NT2/D1 (cell line): ENCODE results near the gene NDUFA8.

Source experiments
- YY1 ChIP-seq: IDR thresholded peaks from 2 replicates; pipeline ENCODE4 v1.6.1; 2011; ENCODE audit not compliant: insufficient read length, insufficient read depth
- ZNF274 ChIP-seq: IDR thresholded peaks from 2 replicates; pipeline ENCODE4 v1.6.1; 2011; ENCODE audit warnings: mild to moderate bottlenecking, low read depth, low read length

DNA sequence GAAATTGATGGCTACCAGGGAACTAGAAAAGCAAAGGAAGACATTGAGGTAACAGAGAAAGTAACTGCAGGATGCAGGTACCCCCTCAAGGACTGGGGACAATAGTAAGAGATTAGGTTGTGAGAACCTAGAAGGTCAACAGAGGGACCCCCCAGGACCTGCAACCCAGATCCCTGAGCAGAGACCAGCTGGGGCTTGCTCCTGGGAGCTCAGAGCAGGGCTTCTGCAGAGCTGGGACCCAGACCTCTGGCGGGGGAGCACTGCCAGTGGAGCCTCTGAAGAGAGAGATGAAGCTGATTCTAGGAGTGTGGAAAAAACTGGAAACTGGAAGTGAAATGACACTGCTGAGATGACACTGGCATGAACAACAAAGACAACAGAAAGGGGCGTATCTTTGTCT lies 17.3 kb upstream of the NDUFA8 start:
- TF ChIP-seq ZNF274 = no peak
- TF ChIP-seq YY1 = no peak
